Mesodermal cell (in vitro differentiated cells): ENCODE data around the gene NOTO.

ENCODE experiments used
- H3K27ac ChIP-seq: 2 replicates; pipeline ENCODE4 v1.7.0; 2013; ENCODE audit warnings: mild to moderate bottlenecking, low read depth, low read length, moderate library complexity; ENCODE audit not compliant: severe bottlenecking
- H3K36me3 ChIP-seq: 2 replicates; pipeline ENCODE4 v1.7.1; 2013; ENCODE audit warnings: mild to moderate bottlenecking, low read length, moderate library complexity; ENCODE audit not compliant: control insufficient read depth, insufficient read depth
- H3K4me1 ChIP-seq: one replicate; pipeline ENCODE4 v1.7.1; 2013; ENCODE audit warnings: mild to moderate bottlenecking, low read length; ENCODE audit not compliant: insufficient read depth, control insufficient read depth, poor library complexity, severe bottlenecking
- H3K4me3 ChIP-seq: 2 replicates; pipeline ENCODE4 v1.7.0; 2013; ENCODE audit warnings: low read length, control low read depth, mild to moderate bottlenecking; ENCODE audit not compliant: insufficient read depth, poor library complexity, severe bottlenecking; ENCODE audit errors: extremely low read depth
- H3K9me3 ChIP-seq: 2 replicates; pipeline ENCODE4 v1.7.1; 2013; ENCODE audit warnings: mild to moderate bottlenecking, low read length, moderate library complexity; ENCODE audit not compliant: control insufficient read depth
- WGBS, 2 experiments: methylation state at CpG; one replicate each; pipeline ENCODE4 v1.1.5; 2013; ENCODE audit warnings: missing lambda C conversion rate in 2 of 2; ENCODE audit not compliant: insufficient coverage in 2 of 2; 5-methylcytosine and 5-hydroxymethylcytosine counted together

Gene NOTO

DNA sequence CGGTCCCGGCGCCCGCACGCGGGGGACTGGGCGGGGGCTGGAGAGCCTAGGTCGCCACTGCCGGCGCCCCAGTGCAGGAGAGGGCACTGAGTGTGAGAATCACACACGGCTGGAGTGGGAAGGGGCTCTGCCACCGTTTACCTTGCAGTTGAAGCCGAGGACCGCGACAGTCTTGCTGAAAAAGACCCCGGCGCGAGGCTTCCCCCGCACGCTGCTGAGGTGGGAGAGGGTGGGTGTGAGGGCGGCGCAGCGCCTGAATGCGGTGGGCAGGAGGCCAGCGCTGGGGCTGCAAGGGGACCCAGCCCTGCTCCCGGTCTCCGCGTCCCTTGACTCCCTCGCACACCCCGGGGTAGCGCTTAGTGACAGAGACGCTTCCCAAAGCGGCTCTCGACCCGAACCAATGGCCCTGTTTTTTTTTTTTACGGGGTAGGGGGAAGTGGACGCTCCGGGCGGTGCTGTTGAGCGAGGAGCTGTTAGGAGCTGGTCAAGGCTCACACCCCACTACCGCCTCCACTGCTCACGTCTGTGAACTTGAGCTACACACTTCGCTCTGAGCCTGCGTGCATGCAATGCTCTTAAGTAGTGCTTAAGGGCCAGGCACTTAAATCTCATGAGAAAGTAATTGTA is 794 bp downstream of the NOTO start:
- no peaks in the 10 kb centered on the region for H3K9me3 ChIP-seq
- peaks cover 11% of the 10 kb centered on the region for H3K4me1 ChIP-seq
- H3K4me3 ChIP-seq, result peak overlapping the region; percentile 21

GRCh38 chr2:73205611-73206010 is 3.2 kb downstream of the NOTO start:
- H3K4me1 ChIP-seq, result peaks cover 11% of the 10 kb centered on the region
- H3K27ac ChIP-seq, result no peak overlapping the region
- H3K9me3 ChIP-seq, result no peaks in the 10 kb centered on the region
- 83% methylated on average over 2 to 4 of the region's 6 CpGs for WGBS, 2 experiments
- no peaks in the 10 kb centered on the region for H3K36me3 ChIP-seq
- H3K4me3 ChIP-seq, result no peak overlapping the region

More for the DNA sequence above, 794 bp downstream of the NOTO start:
- 5 to 6% methylated on average over 26 to 35 of the region's 44 CpGs for WGBS, 2 experiments
- H3K27ac ChIP-seq, result no peak overlapping the region
- H3K36me3 ChIP-seq, result no peaks in the 10 kb centered on the region

GRCh38 chr2:73208258-73208657 is 5.9 kb downstream of the NOTO start:
- H3K4me1 ChIP-seq, result peaks cover 5% of the 10 kb centered on the region
- H3K27ac ChIP-seq, result no peak overlapping the region
- 81 to 100% methylated on average over 2 to 3 of the region's 3 CpGs for WGBS, 2 experiments
- no peaks in the 10 kb centered on the region for H3K36me3 ChIP-seq
- no peaks in the 10 kb centered on the region for H3K9me3 ChIP-seq
- H3K4me3 ChIP-seq, result no peak overlapping the region

DNA sequence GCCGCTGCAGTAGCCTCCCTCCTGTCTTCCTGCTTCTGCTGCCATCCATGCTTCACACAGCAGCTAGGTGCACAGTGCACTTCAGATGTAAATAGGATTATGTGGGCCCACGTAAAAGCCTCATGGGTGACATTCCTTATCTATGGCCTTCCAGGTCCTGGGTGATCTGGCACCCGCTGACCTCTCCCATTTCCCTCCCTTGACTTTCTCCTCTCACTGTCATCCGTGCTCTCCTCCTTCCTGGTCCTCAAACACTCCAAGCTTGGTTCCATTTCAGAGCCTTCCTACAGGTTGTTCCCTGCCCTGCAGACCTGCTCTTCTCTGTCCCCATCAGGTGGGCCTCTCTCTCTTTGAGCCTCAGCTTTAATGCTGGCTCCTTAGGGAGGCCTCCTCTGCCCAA is 7.6 kb downstream of the NOTO start:
- Histone ChIP-seq H3K4me3 (no peak overlapping the region), H3K27ac (no peak overlapping the region), H3K36me3 (no peaks in the 10 kb centered on the region), H3K9me3 (no peaks in the 10 kb centered on the region), H3K4me1 (peaks cover 9% of the 10 kb centered on the region)
- 90 to 91% methylated on average over 4 of the region's 4 CpGs for WGBS, 2 experiments

- Histone ChIP-seq H3K4me3 (no peak overlapping the region), H3K9me3 (no peaks in the 10 kb centered on the region), H3K4me1 (peaks cover 13% of the 10 kb centered on the region), H3K36me3 (no peaks in the 10 kb centered on the region), H3K27ac (no peak overlapping the region)
- 83 to 93% methylated on average over 4 to 5 of the region's 6 CpGs for WGBS, 2 experiments
Measured at GRCh38 chr2:73210696-73211095, 8.3 kb downstream of the NOTO start.

- Histone ChIP-seq H3K9me3 (no peaks in the 10 kb centered on the region), H3K36me3 (no peaks in the 10 kb centered on the region), H3K27ac (peak overlapping the region; percentile 41), H3K4me1 (peaks cover 13% of the 10 kb centered on the region), H3K4me3 (no peak overlapping the region)
- 76 to 85% methylated on average over 7 of the region's 7 CpGs for WGBS, 2 experiments
Measured at GRCh38 chr2:73212098-73212447, 9.7 kb downstream of the NOTO start.

- H3K27ac ChIP-seq, result peak overlapping the region; percentile 41
- H3K4me1 ChIP-seq, result peaks cover 13% of the 10 kb centered on the region
- H3K4me3 ChIP-seq, result no peak overlapping the region
- WGBS, 2 experiments, result 42 to 53% methylated on average over 17 to 18 of the region's 20 CpGs
- H3K36me3 ChIP-seq, result no peaks in the 10 kb centered on the region
- no peaks in the 10 kb centered on the region for H3K9me3 ChIP-seq
Measured at GRCh38 chr2:73212448-73213176, 10.2 kb downstream of the NOTO start.

GRCh38 chr2:73214120-73215035 is 12.0 kb downstream of the NOTO start, which contains the start of gene SMYD5:
Gene SMYD5 (plus strand): TSS chr2:73214245. CDS start chr2:73214267, 22 bp downstream.
- Histone ChIP-seq H3K36me3 (peaks cover 5% of the 10 kb centered on the region), H3K9me3 (no peaks in the 10 kb centered on the region), H3K4me3 (peak within 1 kb of the TSS; percentile 82), H3K4me1 (peaks cover 13% of the 10 kb centered on the region), H3K27ac (peak within 1 kb of the TSS; percentile 87)
- 0% methylated on average over 55 to 57 of the region's 64 CpGs for WGBS, 2 experiments

DNA sequence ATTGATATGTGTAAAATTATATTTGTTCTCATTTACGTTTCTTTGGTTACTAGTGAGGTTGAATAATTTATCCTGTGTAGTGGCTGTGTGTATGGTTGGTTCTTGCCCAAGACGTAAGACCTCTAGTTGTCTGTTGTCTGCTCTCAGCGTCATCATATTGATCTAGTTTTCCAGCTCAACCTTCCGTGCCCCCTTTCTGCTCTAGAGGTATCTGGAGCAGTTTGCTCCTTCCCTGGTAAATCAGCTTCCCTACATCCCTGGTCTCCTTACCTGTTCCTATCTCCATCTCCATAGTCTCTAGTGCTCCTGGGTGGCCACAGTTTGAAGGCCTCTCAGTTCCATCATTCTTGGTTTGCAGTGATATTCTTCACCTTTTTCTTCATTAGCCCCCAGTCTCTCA is 12.9 kb downstream of the NOTO start:
- Histone ChIP-seq H3K27ac (no peak overlapping the region), H3K4me3 (peak overlapping the region; percentile 82), H3K9me3 (no peaks in the 10 kb centered on the region), H3K4me1 (peaks cover 13% of the 10 kb centered on the region), H3K36me3 (peaks cover 12% of the 10 kb centered on the region)
- 67 to 88% methylated on average over 1 to 3 of the region's 4 CpGs for WGBS, 2 experiments

- peaks cover 31% of the 10 kb centered on the region for H3K36me3 ChIP-seq
- no peak overlapping the region for H3K4me3 ChIP-seq
- no peaks in the 10 kb centered on the region for H3K9me3 ChIP-seq
- no peak overlapping the region for H3K27ac ChIP-seq
- peaks cover 10% of the 10 kb centered on the region for H3K4me1 ChIP-seq
- 94 to 95% methylated on average over 3 to 4 of the region's 5 CpGs for WGBS, 2 experiments
Measured at GRCh38 chr2:73217160-73217559, 14.8 kb downstream of the NOTO start.
